Bronchial epithelial cell (primary cell): ENCODE results near the gene ENTREP3. TPM values are rescaled to one million over a fixed set of nuclear protein-coding genes. Genes with fewer than 3 reads are reported as not detected.
A peak's percentile ranks its signal among the peaks of the same experiment; 100 is the strongest.

ENCODE experiments used
- DNase-seq: peaks from one replicate; pipeline ENCODE4 v3.0.0-alpha.2; 2010; ENCODE audit warnings: low read depth
- FAIRE-seq: peaks from 2 replicates; lab custom pipeline; 2011; peaks lifted over from hg19 to GRCh38; lab: Jason Lieb, UNC
- H3K27me3 ChIP-seq: 2 replicates; pipeline ENCODE4 v1.5.1; 2011; ENCODE audit warnings: low read length; ENCODE audit not compliant: control insufficient read depth, insufficient read depth
- H3K36me3 ChIP-seq: 2 replicates; pipeline ENCODE4 v1.5.1; 2011; ENCODE audit warnings: low read length; ENCODE audit not compliant: control insufficient read depth, insufficient read depth
- H3K4me3 ChIP-seq: 2 replicates; pipeline ENCODE4 v1.5.1; 2011; ENCODE audit warnings: mild to moderate bottlenecking, low read depth, low read length, control low read depth
- CTCF ChIP-seq: IDR thresholded peaks from 2 replicates; pipeline ENCODE4 v1.5.1; 2011; ENCODE audit warnings: mild to moderate bottlenecking, moderate library complexity, low read length, control low read depth, inconsistent platforms; ENCODE audit not compliant: insufficient read depth, severe bottlenecking
- total RNA-seq: library from RNA; depleted of rRNA; stranded (reverse); fragments of >200 nt; gene quantifications from 2 replicates; pipeline ENCODE4 v1.2.1, GENCODE V29; 2014

ENTREP3 gene
- total RNA-seq, 1 donor from 2014 or later, result 3.7 TPM

DNA sequence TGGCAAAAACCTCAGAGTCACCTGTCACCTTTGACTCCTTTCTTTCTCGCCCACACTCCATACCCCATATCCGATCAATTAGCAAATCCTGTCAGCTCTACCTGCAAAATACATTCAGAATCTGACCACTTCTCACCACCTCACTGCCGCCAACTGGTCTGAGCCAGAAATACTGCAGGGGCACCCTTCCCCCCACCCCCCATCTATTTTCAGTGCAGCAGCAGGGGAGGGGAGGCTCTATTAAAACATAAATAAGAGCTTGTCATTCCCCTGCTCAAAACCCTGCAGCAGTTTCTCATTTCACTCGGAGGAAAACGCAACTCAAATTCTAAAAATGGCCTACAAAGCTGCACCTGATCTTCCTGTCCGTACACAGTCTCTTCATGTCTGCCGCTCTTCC, 42.1 kb upstream of the ENTREP3 start:
- DNase-seq (no peak), FAIRE-seq (no peak)
- TF ChIP-seq CTCF, result no peak
- no peaks in the 10 kb centered on the region for H3K36me3 ChIP-seq
- H3K4me3 ChIP-seq, result no peak overlapping the region
- H3K27me3 ChIP-seq, result peaks cover 6% of the 10 kb centered on the region

- FAIRE-seq (no peak), DNase-seq (no peak)
- H3K4me3 ChIP-seq, result no peak overlapping the region
- TF ChIP-seq CTCF, result no peak
- peaks cover 6% of the 10 kb centered on the region for H3K27me3 ChIP-seq
- no peaks in the 10 kb centered on the region for H3K36me3 ChIP-seq
These were observed 41.4 kb upstream of the ENTREP3 start for GRCh38 chr1:155296661-155297060.

DNA sequence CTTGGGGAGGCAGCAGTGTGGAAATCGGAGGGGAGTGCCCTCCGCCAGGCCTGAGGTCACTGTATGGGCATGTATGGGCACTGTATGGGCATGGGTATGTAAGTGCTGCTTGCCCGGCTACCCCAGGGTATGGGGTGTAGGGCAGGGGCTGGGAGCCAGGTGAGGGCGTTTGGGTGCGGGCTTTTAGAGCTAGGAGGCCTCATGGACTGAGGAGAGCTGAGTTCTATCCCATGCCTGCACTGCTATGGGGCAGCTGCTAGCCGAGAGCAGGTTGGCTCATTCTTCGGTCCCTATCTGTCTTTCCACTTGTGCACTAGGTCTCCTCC, 40.6 kb upstream of the ENTREP3 start:
- DNase-seq (no peak), FAIRE-seq (no peak)
- no peak for TF ChIP-seq CTCF
- H3K4me3 ChIP-seq, result no peak overlapping the region
- H3K27me3 ChIP-seq, result peaks cover 6% of the 10 kb centered on the region
- H3K36me3 ChIP-seq, result no peaks in the 10 kb centered on the region

GRCh38 chr1:155295183-155295941, 40.1 kb upstream of the ENTREP3 start:
- Histone ChIP-seq H3K36me3 (no peaks in the 10 kb centered on the region), H3K4me3 (peak overlapping the region; percentile 9), H3K27me3 (peaks cover 6% of the 10 kb centered on the region)
- no peak for TF ChIP-seq CTCF
- DNase-seq (no peak), FAIRE-seq (no peak)

DNA sequence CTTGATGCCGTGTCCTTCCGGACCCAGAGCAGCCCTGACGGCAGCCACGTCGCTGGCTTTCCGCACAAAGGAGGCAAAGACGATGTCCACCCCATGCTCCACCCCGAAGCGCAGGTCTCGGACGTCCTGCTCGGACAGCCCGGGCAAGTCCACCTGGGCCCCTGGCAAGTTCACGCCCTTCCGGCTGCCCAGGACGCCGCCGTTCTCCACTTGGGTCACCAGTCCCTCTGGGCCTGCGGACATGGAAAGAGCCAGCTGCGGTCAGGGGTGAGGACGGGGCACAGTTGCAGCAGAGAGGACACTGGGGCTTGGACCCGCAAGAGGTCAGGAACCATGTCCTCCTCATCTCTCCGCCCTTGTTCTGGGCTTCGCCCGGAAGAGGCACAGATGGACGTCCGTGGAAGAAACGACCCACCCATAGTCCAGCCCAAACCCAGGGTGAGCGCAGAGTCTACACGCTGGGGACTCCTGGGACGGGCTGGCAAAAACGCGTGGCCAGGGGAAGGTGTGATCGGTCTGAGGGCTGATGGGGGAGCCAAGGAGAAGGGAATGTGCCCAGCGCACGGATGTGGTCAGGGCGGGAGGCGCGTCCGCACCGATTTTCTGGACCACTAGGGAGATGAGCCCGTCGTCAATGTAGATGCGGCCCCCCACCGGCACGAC, 39.4 kb upstream of the ENTREP3 start:
- peak overlapping the region; percentile 9 for H3K4me3 ChIP-seq
- no peak for TF ChIP-seq CTCF
- DNase-seq, result no peak
- H3K36me3 ChIP-seq, result no peaks in the 10 kb centered on the region
- FAIRE-seq, result no peak
- peaks cover 6% of the 10 kb centered on the region for H3K27me3 ChIP-seq
